GM19324 (cell line): Measurements from ENCODE around the gene NPPB.

Experiments used
- ATAC-seq: cut with Tn5 transposase; IDR thresholded peaks from one replicate; pipeline ENCODE4 v1.9.1; 2021; ENCODE audit warnings: mild to moderate bottlenecking, moderate library complexity; ENCODE audit not compliant: unreplicated experiment, low FRiP score

Gene NPPB

DNA sequence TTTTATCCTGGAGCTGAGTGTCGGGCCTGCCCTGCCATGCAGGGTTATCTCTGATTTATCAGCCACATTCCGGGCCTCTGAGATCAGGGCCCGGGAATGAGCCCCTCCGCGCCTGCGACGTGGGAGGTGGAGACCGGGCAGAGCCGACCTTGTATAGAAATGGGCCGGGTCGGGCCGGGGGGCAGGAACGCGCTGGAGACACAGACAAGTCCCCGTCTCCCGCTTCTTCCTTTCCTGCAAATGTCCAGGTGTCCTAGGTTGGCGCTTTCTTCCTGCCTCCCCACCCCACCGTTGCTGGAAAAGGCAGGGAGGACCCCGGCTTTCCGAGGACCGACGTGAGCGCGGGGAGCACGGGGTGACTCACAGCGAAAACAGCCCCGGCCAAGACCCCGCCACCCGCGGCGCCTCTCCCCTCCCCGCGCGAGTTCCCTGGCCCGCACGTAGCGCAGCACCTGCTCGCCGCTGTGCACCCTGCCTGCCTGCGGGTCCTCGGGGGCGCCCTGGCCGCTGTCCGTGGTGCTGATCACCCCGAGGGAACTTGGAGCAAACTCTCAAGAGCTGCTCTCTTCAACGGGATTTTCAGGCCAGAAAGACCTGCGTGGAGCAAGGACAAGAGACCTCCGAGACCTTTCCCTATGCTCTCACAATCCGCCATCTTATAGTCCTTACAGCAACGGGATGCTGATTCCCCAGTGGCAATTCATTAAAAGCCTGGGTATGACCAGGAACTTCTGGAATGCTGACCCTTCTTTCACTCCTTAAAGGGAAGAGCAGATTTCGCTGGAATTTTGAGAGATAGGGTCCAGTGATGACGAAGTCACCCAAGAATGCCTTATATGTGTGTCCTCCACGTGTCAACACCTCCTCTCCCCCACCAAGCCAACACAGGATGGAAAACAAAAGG is 475 bp upstream of the NPPB start:
- ATAC-seq = no peak

DNA sequence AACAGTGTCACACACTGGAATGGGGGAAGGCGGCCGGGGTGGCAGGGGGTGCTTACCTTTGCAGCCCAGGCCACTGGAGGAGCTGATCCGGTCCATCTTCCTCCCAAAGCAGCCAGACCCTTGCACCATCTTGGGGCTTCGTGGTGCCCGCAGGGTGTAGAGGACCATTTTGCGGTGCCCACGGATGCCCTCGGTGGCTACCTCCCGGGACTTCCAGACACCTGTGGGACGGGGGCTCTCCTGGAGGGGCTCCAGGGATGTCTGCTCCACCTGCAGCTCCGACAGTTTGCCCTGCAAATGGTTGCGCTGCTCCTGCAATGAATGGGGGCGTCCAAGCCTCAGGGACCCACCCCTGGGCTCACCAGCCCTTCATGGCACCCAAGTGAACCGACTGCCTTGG is 587 bp downstream of the NPPB start:
- ATAC-seq = no peak

DNA sequence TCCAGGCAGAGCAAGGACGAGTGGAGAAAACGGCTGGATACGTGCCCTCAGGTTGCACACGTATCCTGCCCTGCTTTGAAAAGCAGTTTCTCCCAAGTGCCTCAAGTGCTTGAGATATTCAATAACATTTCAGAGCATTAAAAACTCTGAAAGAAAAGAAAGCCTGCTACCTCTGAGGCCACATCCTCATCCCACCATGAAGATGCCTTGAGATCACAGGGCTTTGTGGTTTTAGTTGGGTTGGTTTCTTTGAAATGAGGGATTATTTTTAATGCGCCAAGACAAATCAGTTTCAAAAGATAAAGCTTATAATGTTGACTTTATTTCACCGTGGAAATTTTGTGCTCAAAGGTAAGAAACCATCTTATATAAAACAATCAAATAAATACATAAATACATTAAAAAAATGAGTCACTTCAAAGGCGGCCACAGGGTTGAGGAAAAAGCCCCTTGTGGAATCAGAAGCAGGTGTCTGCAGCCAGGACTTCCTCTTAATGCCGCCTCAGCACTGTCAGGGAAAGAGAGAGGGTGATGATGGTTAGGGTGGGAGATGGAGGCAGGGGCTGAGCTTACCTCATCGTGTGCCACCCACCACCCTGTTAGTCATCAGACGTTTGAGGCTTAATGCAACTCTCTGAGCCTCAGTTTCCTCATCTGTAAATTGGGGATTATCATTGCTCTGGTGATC is 1.4 kb downstream of the NPPB start:
- ATAC-seq = no peak

- no peak for ATAC-seq
Observed at GRCh38 chr1:11856698-11857097, 2.0 kb downstream of the NPPB start.

- no peak for ATAC-seq
Observed at GRCh38 chr1:11855430-11855829, 3.3 kb downstream of the NPPB start.

DNA sequence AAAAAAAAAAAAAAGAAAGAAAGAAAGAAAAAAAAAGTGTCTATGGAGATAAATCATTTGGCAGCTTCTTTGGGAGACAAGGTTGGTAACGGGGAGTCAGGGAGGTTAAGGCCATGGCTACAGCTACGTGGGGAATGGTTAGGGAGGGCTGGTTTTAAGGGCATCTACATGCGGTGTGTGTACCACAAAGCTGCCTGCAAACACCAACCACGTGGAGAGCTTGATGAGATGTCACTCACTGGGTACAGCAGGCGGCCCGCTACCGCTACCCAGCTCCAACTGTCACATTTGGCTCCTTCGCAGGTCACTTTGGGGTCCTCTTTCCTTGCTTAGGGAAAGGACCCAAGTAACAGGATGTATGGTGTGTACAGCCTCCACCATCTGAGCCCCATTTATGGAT is 4.2 kb downstream of the NPPB start:
- no peak for ATAC-seq

DNA sequence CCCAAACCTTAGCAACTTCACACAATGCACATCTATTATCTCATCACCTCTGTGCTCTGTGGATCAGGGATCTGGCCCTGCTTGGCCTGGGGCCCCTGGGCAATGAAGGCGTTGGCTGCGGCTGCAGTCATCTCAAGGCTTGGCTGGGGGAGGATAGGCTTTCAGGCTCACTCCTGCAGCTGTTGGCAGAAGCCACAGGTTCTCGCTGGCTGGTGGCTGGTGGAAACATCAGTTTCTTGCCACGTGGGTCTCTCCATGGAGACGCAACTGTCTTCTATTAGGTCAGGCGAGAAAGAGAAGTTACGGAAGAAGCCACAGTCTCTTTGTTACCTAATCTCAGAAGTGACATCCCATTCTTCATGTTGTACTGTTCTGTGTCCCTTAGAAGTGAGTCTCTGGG is 7.6 kb downstream of the NPPB start:
- no peak for ATAC-seq

DNA sequence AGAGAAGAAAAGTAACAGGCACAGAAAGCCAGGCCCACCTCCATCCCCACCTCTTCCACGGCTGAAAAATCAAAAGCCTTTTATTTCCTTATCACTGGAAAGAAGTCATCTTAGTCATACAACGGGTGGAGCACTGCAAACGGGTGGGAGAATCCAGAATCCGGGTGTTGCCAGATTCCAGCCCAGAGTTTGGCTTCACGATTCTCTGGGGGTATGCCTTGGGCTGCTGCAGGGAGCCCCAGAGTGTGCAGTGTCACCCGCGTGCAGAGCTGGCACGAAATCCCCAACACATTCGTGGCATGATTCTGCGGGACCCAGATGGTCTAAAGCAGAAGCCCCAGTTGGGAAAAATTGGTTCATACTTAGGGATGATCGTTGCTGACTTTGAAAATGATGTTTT is 8.6 kb downstream of the NPPB start:
- no peak for ATAC-seq

- ATAC-seq = no peak
Observed at GRCh38 chr1:11848373-11848700, 10.4 kb downstream of the NPPB start.

DNA sequence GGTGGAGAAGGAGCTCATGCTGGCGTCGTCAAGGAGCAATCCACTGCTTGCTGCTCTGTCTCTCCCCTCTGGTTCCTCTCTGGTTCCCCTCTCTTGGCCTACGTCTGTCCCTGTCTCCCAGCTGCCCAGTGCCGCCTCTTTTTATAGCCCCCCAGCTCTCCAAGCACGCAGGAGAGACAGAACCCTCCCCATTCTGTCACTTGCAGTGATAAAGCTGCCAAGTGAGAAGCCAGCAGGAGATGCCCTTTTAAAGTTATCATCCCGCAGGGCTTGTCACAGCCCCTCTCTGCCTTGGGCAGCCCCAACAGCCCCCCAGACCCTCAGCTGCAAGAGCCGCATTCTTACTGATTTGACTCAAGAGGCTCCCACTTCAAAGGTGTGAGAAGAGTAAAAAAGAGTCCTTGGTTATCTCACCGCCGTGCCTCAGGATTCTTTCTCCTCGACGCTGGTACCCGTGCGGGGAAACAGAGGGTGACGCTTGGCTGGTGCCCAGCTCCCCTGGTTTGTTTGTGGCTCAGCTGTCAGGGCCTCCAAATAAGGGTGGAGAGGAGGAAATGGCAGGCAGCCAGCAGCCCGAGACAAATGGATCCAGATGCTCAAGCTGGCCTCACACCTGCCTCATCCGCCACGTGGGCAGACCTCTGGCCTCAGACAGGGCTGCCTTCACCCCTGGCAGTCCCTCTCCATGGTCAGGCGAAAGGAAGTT is 10.9 kb downstream of the NPPB start, which contains the start of gene NPPA:
TSS of gene NPPA (minus strand) at position 117 of the 706 bp plus-strand sequence. CDS start at position 18, 99 bp downstream.
- ATAC-seq = no peak

GRCh38 chr1:11845641-11846335 is 13.0 kb downstream of the NPPB start:
- ATAC-seq = no peak

DNA sequence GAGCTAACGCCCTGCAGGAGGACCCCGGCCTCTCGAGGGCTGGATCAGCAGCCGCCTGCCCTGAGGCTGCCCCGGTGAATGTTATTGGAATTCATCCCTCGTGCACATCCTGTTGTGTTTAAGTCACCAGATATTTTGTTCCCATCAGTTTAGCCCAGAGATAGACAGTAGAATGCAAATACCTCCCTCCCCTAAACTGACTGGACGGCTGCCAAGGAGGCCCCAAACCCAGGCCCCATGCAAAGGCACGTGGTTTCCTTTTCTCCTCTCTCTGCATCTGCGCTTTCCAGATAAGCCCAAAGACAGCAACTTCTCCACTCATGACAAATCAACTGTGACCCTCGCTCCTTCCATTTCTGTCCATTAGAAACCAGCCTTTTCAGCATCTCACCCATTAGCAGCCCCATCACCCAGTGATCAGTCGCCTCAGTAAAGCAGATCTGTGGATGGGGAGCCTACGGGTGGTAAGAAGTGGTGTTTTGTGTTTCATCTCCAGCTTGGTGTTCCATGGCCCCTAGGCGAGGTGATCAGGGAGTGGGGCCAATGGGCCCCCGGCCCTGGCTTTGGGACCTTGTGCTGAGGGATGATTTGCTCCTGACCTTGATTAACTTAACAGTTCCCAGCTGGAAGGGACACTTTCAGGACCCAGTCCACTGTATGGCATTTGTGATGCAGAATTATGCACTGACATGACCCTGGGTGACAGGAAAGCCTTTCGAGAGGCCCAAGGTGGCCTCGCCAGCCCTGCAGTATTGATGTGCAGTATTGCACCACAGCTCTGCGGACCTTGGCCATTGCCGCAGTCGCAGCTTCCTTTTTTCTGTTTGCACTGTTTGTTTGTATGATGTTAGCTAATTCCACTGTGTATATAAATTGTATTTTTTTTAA is 16.3 kb downstream of the NPPB start:
- no peak for ATAC-seq

GRCh38 chr1:11841245-11842153 is 17.2 kb downstream of the NPPB start:
- no peak for ATAC-seq

GRCh38 chr1:11839727-11840705 is 18.7 kb downstream of the NPPB start:
- ATAC-seq = no peak

- no peak for ATAC-seq
Observed at GRCh38 chr1:11838349-11839272, 20.1 kb downstream of the NPPB start.

DNA sequence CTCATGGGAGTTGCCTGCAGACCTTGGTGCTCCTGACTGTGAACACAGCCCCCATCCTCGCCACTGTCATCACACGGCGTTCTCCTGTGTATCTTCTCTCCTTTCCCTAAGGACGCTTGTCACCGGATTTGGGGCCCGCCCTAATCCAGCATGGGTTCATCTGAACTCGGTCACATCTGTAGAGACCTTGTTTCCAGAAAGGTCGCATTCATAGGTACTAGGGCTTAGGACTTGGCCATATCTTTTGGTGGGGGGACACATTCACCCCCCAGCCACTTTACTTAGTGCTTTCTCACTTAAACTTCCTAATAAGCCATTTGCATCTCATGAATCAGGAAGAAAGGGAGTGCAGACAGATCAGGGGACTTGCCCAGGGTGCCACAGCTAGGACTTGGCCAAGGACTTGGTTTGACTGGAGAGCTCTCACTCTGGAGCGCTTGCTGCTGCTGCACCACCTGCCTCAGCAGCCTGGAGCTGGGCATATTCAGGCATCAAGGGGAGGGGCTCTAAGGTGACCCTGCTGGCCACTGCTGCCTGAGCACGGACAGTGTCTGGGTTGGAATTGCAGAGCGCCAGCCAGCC is 20.9 kb downstream of the NPPB start:
- no peak for ATAC-seq
